HL-60/S4 treated with retinoic acid at 250 ng/mL for 4 days and 3 days (cell line): ENCODE data around the gene FHOD1.

ENCODE experiments used
- in situ Hi-C: fragments of 300-500 bp; cut with MboI; formaldehyde crosslinking; loops from 2 replicates; pipeline ENCODE4 v1.7.0; 2022; ENCODE audit warnings: low sequenced_read_pairs

The FHOD1 gene

DNA sequence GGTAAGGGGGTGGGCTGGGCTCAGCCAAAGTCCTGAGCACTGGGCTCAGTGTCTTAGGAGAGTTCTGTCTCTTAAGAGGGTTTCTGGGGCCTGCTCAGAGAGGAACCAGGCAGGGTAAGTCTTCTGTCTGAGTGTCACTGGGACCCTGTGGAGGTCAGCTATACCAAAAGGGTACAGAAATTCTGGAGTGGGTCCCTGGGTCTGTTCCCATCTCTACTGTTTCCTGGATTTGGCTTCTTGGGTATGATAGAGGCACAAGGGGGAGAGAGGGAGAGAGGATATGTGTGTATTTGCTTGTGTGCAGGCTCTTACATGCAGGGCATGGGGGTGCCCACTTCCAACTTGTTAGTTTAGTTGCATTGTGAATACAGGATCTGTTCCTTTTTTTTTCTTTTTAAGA lies 53.7 kb downstream of the FHOD1 start:
- in situ Hi-C loops: no loop called here

DNA sequence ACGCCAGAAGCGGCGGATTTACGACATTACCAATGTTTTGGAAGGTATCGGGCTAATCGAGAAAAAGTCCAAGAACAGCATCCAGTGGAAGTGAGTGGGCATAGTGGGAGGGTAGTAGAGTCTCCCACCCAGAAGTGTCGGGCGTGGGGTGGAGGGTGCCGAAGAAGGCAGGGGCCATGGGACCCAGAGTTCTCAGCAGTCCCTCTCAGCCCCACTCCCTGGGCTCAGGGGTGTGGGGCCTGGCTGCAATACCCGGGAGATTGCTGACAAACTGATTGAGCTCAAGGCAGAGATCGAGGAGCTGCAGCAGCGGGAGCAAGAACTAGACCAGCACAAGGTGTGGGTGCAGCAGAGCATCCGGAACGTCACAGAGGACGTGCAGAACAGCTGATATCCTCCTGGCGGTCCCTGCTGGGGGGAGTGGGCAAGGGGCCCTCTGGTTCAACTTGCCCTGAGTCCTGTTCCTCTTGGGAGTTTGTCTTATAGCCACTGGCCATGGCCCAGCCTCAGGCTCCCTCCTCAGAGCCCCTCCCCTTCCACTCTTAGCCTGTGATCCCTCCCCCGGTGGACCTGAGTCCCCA lies 54.4 kb downstream of the FHOD1 start:
- in situ Hi-C loops: no loop called here

DNA sequence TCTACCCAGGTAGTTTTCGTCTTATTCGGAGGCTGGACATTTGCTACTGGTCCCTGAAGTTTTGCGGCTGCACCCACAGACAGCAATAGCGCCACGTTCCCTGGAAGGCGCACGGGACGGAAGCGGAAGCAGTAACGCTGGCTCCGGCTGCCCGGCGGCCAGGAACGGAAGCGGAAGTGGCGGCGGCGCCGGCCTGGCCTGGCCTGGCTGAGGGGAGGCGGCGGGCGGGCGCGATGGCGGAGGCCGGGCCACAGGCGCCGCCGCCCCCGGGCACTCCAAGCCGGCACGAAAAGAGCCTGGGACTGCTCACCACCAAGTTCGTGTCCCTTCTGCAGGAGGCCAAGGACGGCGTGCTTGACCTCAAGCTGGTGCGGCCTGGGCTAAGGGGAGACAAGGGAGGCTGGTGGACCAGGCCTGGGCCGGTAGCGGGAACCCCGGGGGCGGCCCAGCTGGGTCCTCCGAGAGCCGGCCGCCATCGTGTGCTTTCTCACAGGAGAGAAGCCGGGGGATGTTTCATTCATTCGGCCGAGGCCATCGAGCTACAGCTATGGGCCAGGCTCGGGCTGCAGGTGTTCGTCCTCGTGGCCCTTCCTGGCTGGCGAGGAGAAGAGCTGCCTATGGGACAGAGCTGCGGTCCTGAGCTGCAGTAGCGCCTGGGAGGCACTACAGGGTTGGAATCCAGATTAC lies 55.1 kb downstream of the FHOD1 start, which contains the start of gene E2F4:
Gene E2F4, plus strand, starts transcription at position 161 of the 687 bp plus-strand sequence. Its CDS starts 73 bp downstream, at position 234.
- in situ Hi-C loops: no loop called here

DNA sequence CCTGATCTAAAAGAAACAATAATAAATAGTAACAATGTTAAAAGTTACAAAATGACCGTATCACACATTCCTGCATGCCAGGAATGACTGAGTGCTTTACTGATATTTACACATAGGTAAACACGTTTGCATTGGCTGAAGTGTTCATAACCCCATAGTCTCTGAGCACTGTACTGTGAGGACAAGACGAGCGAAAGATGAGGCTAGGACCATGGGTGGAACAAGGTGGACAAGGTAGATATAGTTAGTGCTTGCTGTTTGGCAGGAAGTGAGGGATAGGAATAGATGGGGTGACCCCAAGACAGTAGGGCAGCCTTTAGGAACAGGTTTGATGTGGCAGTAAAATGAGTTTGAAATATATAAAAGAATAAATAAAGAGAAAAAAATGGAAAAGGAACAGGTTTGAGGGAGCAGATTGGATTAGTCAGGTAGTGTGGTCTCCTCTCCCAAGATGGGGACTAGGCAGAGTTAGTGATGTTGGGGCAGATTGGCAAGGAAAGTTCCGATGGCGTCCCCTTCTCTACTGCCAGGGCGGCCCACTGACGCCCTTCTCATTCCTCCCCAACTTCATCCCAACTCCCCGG lies 55.8 kb downstream of the FHOD1 start:
- in situ Hi-C loops: no loop called here

DNA sequence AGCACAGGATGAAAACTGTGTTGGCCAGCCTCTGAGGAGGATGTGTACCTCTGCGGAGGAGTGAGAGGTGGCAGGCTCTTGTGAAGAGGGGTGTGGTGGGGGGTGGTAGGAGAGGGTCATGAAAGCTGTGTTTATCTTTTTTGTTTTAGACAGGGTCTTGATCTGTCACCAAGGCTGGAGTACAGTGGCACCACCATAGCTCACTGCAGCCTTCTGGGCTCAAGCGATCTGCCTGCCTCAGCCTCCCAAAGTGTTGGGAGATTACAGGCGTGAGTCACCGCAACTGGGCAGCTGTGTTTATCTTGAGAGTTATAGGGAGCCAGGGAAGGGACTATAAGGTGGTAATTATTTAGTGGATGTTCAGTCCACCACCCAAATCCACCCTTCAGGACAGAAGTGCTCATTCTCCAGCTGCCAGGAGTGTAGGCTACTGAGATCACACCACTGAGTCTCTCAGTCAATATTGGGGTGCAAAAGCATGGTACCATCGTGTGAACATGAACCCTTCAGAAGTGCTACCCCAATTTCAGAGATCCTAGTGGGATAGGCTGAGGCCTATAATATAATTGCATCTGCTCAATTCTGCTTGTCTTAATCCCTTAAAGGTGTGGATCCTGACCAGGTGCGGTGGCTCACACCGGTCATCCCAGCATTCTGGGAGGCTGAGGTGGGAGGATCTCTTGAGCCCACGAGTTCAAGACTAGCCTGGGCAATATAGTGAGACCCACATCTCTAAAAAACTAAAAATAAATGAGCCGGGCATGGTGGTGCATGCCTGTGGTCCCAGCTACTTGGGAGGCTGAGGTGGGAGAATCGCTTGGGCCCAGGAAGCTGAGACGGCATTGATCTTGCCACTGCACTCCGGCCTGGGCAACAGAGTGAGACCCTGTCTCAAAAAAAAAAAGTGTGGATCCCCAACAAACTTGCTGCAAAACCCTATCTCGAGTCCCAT lies 56.6 kb downstream of the FHOD1 start:
- in situ Hi-C loops: no loop called here

DNA sequence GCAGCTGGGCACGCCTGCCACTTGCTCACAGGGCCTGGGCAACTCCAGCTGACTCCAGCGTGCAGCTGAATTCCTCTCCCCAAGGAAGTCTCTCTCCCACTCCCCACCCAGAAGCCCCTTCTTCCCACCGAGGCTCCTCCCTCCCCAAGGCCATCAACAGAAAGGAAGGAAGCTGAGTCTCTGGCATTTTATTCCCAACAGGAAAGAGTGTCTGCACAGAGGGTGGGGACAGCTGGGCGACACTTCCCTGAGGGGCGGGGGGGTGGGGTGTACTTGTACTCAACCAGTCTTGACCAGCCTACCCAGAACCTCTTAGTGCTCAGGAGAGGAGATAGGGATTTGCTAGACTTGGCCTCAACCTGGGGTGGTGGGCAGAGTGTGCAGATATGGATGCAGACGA lies 57.2 kb downstream of the FHOD1 start, which contains the start of gene EXOC3L1:
Gene EXOC3L1, minus strand, starts transcription at position 96 of the 400 bp plus-strand sequence. CDS start 460 bp downstream, outside the sequence.
- in situ Hi-C loops: no loop called here

DNA sequence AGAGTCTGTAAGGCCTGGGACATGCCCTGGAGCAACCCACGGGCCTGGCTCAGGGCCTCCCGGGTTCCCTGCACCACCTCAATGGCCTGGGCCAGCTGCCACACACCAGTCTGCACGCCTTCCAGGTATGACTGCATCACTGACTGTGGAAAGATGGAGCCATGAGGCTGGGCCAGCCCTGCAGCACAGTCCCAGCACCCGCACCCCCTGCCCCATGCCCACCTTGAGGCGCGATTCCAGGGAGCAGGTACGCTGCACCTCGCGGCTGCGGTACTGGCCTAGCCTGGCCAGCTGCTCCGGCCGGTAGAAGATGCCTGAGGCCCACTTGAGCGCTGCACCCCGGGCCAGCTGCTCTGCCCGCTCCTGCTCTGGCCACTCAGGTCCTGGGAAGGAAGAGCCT lies 58.5 kb downstream of the FHOD1 start:
- in situ Hi-C loops: no loop called here

DNA sequence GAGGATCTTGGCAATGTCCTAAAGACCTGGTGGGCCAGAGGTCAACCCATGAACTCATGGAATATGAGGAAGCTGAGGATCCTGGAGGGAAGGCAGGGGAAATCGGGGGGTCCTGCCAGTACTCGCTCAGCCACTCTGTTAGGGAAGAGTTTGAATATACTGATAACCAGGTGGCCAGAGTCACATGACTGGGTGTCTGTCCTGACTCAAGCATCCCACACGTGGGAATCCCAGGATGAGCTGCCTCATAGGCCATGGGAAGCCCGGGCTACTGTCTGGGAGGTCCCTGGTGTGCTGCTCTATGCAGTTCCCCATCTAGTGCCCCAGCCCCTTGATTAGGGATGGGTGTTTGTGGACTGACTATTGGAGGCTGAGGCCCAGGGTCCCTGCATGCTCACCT lies 59.0 kb downstream of the FHOD1 start:
- in situ Hi-C loops: no loop called here

DNA sequence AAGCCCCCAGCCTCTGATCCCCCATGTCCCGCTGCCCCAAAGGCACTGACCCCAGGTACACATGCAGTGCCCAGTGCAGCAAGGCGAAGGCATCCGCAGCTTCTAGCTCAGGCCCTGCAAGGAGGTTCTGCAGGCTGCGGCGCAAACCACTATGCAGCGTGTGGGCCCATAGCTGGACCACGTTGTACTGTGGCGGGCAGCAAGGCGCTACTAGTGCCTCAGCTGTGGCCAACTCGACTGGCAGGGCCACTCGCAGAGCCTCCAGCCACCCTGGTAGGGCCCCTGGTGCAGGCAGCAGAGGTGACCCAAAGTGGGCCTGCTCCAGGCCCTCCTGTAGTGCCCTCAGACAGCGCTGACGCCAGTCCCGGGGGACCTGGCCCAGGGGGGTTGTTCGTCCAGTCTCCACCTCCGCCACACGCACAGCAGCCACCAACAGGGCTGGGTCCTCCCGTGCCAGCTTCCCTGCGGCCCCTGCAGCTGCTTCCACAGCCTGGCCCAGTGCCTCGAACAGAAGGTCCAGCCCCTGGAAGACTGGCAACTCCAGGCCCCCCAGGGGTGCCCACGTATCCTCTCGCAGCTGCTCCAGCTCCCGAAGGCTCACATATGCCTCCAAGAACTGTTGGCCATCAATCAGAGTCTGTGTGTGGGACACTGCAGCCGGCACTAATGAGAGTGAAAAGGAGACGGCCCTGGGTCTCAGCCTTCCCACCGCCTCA lies 59.9 kb downstream of the FHOD1 start:
- in situ Hi-C loops: no loop called here

DNA sequence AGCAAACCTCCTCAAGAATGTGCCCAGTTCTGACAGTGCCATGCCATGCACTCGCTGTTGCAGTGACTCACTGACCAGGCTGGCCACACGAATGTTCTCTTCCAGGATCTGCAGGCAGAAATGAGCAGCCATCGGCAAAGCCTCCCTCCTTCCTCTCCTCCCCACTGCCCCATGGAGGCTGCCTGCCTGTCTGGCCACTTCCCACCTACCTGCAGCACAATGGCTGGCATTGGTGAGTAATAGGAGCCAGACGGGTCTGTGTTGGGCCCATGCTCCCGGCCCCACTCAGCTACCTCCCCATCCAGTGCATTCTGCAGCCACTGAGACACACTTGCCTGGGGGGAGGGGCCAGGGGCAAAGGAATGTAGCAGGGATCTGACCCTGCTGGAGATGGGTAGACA lies 60.7 kb downstream of the FHOD1 start:
- in situ Hi-C loops: no loop called here

DNA sequence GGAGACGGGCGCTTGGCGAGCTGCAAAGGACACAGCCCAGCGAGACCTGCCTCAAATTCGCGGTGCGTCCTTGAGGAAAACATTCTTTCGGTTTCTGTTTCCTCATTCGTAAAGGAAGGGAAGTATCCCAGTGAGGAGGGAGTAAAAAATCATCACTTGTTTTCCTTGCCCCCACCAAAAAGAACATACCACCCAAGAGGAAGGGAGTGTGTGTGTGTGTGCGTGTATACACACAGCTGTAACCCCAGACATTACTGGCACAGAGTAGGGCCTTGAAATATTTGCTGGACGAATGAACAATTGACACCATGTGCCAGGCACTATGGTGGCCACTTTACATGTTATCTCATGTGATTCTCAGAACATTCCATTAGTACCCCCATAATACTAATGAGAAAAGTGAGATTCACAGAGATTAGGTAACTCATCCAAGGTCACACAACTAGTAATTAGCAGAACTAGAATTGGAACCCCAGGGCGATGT lies 61.6 kb downstream of the FHOD1 start:
- in situ Hi-C loops: no loop called here

DNA sequence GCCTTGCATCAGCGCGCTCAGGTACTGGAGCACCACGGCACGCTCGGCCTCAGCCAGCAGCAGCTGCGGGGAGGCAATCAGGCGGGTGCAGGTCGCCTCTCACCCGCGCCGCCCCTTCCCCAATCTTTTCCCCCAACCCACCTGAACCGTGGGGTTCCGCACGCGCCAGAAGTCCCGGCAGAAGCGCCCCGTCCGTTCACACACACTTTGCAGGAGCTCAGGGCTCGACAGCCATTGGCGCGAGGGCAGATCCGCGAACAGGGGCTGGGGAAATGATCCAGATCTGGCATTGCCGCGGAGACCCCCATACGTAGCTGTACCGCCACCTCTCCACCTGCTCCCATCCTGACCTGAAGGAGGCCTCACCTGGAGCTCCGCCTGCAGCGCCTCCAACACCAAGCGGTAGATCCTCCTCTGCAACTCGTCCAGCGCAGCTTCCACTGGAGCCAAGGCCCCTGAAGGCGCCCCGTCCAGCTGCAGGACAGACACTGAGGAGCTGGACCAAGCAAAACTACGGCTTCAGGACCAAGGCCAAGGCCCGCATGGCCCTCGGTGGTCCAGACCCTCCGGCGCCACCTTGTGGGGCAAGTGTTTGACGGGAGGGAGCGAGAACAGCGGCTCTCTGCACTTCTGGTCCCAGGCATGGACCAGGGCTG lies 62.2 kb downstream of the FHOD1 start:
- in situ Hi-C loops: no loop called here

DNA sequence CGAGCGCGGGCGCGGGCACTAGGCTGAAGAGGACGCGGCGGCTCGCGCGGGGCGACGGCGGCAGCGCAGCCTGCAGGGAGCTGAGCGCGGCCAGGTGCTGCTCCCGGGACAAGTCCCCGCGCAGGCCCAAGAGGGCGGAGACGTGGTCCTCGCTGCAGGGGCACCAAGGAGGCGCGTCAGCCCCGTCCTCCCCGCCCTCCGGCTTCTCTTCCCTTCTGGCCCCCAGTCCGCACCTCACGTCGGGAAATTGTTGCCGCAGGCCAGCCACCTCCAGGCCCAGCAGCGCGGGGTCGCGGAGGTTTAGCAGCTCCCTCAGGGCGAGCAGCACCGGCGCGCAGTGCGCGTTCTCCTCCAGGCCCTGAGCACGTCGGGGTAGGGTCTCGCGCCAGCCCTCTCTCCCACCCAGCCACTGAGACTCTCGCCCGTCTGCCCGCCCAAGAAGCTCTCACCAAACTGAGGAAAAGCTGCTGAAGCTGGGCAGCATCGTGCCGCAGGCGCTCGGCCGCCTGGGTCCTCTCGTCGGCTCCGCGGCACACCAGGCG lies 62.8 kb downstream of the FHOD1 start:
- in situ Hi-C loops: no loop called here

DNA sequence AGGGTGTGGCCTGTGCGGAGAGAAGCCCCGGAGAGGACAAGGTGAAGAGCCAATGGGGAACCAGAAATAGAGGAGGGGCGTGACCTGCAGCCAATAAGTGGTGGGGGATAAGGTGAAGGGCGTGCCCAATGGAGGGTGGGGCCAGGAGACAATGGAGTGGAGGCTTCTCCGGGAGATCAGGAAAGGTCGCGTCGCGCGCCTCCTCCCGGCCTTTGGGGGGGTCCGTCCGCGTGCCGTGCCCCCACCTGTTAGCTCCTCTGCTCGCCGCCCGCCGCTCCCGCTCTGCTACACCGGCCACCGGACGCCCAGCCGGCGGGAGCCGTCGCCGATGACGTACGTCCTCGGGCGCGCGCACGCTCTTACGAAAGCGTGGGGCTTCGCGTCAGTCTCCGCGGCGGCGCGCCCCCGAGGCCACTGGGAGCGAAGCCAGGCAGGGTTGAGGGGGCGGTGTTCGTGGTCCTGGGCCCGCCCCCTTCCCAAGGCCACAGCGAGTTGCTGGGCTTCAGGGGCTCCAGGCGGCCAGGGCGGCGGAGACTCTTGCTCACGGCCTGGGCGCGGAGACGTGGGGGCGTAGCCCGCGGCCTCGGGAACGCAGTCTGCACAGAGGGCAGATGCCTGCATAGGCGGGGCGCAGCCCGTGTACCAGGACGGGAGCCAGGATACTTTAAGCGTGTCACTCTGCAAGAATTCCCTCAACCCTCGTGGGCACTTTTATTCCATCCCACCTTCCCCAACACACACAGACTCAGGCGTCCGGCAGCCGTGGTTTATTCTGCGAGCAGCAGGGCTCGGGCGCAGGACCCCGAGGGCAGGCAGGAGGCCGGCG lies 63.4 kb downstream of the FHOD1 start, which contains the start of gene MATCAP1:
Gene MATCAP1, minus strand, starts transcription at position 337 of the 826 bp plus-strand sequence. CDS start 3,353 bp downstream, outside the sequence.
- in situ Hi-C loops: no loop called here

DNA sequence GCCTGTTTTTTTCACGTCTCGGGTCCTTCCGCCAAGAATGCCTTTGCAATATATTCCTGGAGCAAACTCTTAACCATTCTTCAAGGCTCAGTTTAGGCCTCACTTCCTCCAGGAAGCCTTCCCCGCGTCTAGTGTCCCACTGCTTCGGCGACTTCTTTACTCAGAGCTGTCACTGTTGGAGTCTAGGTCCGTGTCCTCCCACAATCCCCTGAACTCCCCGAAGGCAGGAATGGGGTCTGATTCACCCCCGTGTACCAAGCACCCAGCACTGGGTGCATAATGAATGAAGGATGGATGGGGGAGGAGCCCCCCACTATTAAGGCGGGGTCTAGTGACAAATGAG lies 64.0 kb downstream of the FHOD1 start:
- in situ Hi-C loops: no loop called here

DNA sequence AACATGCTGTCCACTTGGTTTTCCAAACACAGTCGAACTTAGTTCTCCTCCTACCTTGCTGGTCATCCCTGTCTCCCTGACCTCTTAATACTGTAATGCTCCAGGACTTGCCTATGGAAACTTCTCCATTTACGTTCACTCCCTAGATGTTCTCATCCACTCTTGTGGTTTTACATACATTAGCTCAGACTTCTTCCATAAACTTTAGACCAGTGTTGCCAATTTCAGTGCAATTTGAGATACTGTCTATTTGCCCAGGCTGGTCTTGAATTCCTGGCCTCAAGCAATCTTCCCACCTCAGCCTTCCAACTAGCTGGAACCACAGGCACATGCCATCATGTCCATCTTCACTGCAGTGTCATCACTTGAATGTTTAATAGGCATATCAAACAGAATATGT lies 65.0 kb downstream of the FHOD1 start:
- in situ Hi-C loops: no loop called here

DNA sequence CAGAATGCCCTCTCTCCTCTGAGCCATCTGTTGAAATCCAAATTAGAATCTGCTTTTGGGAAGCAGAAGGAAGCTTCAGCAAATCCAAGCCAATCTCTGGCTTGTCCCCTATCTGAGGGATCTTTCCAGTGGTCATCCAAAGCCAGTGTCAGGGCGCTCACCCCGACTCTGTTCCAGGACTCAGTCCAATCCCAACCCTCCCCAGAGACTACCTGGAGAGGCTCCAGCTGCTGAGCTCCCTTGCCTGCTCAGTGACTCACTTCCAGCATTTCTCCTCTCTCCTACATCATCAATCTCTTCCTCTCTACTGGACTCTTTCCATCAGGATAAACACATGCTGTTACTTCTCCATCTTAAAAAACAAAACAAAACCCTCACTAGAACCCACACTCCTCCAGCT lies 65.9 kb downstream of the FHOD1 start:
- in situ Hi-C loops: no loop called here

DNA sequence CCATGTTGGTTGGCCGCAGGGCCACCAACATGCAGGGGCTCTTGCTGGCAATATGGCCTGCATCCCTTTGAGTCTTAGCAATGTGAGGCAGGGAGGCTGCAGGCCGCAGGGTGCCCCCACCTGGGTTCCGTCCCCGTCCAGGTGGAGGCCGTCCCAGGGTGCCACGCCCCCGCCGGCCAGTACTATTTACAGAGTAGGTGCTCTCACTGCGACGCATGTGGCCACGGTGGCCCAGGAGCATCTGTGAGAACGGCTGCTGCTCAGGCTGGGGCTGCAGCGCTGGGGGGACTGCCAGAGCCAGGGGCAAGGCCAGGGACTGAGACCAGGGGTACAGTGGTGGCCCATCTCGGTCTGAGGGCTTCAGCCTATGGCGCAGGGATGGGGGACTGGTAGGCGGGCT lies 67.1 kb downstream of the FHOD1 start:
- in situ Hi-C loops: no loop called here
